ENCODE measurements around the gene GTF2E1.

GTF2E1 gene

GRCh38 chr3:120820748-120821147, 78.2 kb downstream of the GTF2E1 start:
- H3K4me1 ChIP-seq, result no peaks in the 10 kb centered on the region
- H4K20me1 ChIP-seq, result no peaks in the 10 kb centered on the region
- no peaks in the 10 kb centered on the region for H3K27me3 ChIP-seq
- no peak for TF ChIP-seq Cebpa-rat (IDR thresholded peaks at IDR 0.05)
- H3K36me3 ChIP-seq, result no peaks in the 10 kb centered on the region
- H3K9me3 ChIP-seq, result no peaks in the 10 kb centered on the region
- no peak overlapping the region for H3K9ac ChIP-seq
- no peak overlapping the region for H3K4me3 ChIP-seq
- H3K4me2 ChIP-seq, result no peak overlapping the region
- no peak overlapping the region for H3K27ac ChIP-seq

GRCh38 chr3:120821426-120821825, 78.9 kb downstream of the GTF2E1 start:
- H4K20me1 ChIP-seq, result no peaks in the 10 kb centered on the region
- H3K36me3 ChIP-seq, result no peaks in the 10 kb centered on the region
- no peak overlapping the region for H3K4me3 ChIP-seq
- no peak for TF ChIP-seq Cebpa-rat (IDR thresholded peaks at IDR 0.05)
- H3K9ac ChIP-seq, result no peak overlapping the region
- no peaks in the 10 kb centered on the region for H3K4me1 ChIP-seq
- H3K27ac ChIP-seq, result no peak overlapping the region
- H3K9me3 ChIP-seq, result no peaks in the 10 kb centered on the region
- no peaks in the 10 kb centered on the region for H3K27me3 ChIP-seq
- H3K4me2 ChIP-seq, result no peak overlapping the region

- TF ChIP-seq Cebpa-rat (IDR thresholded peaks at IDR 0.05), result no peak
- Histone ChIP-seq H3K9ac (no peak overlapping the region), H3K27ac (no peak overlapping the region), H4K20me1 (no peaks in the 10 kb centered on the region), H3K36me3 (no peaks in the 10 kb centered on the region), H3K4me2 (no peak overlapping the region), H3K4me1 (no peaks in the 10 kb centered on the region), H3K4me3 (no peak overlapping the region), H3K9me3 (no peaks in the 10 kb centered on the region), H3K27me3 (no peaks in the 10 kb centered on the region)
Observed at GRCh38 chr3:120823156-120823555, 80.6 kb downstream of the GTF2E1 start.

GRCh38 chr3:120824613-120825012, 82.1 kb downstream of the GTF2E1 start:
- Histone ChIP-seq H3K9me3 (no peaks in the 10 kb centered on the region), H3K36me3 (no peaks in the 10 kb centered on the region), H3K4me2 (no peak overlapping the region), H3K27me3 (no peaks in the 10 kb centered on the region), H3K27ac (no peak overlapping the region), H3K4me3 (no peak overlapping the region), H3K4me1 (no peaks in the 10 kb centered on the region), H4K20me1 (no peaks in the 10 kb centered on the region), H3K9ac (no peak overlapping the region)
- TF ChIP-seq Cebpa-rat (IDR thresholded peaks at IDR 0.05), result no peak

- Histone ChIP-seq H3K4me1 (no peaks in the 10 kb centered on the region), H3K4me2 (no peak overlapping the region), H3K27ac (no peak overlapping the region), H3K36me3 (no peaks in the 10 kb centered on the region), H3K9ac (no peak overlapping the region), H3K4me3 (no peak overlapping the region), H3K9me3 (no peaks in the 10 kb centered on the region), H3K27me3 (no peaks in the 10 kb centered on the region), H4K20me1 (no peaks in the 10 kb centered on the region)
- TF ChIP-seq Cebpa-rat (IDR thresholded peaks at IDR 0.05), result no peak
Observed at GRCh38 chr3:120828796-120829195, 86.3 kb downstream of the GTF2E1 start.

GRCh38 chr3:120831066-120831465, 88.5 kb downstream of the GTF2E1 start:
- no peak for TF ChIP-seq Cebpa-rat (IDR thresholded peaks at IDR 0.05)

More at GRCh38 chr3:120831066-120831465, 88.5 kb downstream of the GTF2E1 start:
- Histone ChIP-seq H3K4me1 (no peaks in the 10 kb centered on the region), H3K9ac (no peak overlapping the region), H3K36me3 (no peaks in the 10 kb centered on the region), H3K27me3 (no peaks in the 10 kb centered on the region), H3K9me3 (no peaks in the 10 kb centered on the region), H4K20me1 (no peaks in the 10 kb centered on the region), H3K27ac (no peak overlapping the region), H3K4me2 (no peak overlapping the region), H3K4me3 (no peak overlapping the region)
